ENCODE measurements around the gene SLC18B1.

Gene SLC18B1

DNA sequence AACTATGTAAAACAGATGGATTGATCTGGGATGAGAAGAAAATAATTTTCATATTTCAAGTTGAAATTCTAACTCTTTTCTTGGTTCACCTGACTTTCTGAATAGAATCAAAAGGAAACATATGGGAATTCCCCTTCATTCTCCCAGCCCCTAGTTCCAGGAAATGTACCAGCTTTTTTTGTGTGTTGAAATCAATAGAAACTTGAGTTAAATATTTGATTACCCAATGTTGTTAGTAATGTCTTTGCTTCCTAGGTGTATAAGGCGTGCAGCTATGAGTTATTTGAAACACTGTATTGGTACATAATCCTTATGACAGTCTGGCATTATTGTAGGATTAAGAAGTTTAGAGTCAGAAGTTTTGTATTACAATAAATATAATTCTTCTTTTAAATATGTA, 62.2 kb downstream of the SLC18B1 start:
- no peak for DNase-seq

DNA sequence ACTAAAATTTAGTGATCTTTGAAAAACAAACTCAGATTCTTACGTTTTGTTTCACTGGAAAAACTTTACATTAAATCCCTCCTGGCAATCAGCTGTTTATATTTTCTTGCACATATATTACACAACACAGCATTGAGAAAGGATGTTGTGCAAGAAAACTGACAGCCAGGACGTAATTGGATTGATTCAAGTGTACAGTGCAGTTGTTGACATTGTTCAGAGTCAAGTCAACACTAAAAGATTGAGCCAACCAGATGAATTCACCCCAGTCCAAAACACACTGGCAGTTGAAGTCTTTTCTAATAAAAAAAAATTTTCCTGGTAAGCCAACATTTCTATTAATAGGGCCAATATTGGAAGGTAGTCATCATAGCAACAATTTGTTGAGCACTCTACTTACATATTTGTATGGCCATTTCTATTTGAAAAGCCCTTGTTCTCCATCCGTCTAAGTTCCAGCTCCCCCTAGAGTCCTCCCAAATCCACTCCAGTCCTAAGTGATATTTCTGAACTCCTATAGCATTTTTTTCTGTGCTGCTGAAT, 63.7 kb downstream of the SLC18B1 start:
- no peak for DNase-seq

DNA sequence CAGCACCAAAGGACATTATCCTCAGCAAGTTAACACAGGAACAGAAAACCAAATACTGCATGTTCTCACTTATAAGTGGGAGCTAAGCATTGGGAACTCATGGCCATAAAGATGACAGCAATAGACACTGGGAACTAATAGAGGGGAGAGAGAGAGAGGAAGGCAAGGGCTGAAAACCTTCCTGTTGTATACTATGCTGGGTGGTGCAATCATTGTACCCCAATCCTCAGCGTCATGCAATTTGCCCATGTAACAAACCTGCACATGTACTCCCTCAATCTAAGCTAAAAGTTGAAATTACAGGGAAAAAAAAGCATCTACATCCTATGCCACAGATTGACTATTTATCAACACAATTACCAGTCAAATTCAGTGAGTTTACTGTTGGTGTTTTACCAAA, 64.6 kb downstream of the SLC18B1 start:
- DNase-seq, result no peak

DNA sequence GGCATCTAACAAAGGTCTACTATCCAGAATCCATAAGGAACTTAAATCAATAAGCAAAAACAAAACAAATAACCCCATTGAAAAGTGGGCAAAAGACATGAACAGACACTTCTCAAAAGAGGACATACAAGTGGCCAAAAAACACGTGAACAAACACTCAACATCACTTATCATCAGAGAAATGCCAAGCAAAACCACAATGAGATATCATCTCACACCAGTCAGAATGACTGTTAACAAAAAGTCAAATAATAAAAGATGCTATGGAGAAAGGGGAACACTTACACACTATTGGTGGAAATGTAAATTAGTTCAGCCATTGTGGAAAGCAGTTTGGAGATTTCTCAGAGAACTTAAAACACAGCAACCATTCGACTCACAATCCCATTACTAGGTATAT, 65.2 kb downstream of the SLC18B1 start:
- no peak for DNase-seq

DNA sequence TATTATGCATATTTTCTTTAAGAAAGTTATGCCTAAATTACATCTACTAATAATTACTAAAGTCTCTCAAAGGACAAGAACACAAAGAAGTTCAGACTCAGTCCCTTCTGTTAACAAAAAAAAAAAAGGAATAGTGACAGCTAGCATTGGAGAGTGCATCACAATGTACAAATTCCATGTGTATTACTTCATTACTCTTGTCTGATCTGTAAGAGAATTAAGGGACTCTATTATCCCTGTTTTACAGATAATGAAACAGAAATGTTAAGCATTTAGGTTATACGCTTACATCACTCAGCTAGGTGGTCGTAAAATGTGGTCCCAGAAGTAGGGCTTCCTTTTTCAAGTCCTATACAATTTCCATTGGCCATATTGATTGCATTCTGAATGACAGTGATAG, 67.4 kb downstream of the SLC18B1 start:
- DNase-seq, result no peak

DNA sequence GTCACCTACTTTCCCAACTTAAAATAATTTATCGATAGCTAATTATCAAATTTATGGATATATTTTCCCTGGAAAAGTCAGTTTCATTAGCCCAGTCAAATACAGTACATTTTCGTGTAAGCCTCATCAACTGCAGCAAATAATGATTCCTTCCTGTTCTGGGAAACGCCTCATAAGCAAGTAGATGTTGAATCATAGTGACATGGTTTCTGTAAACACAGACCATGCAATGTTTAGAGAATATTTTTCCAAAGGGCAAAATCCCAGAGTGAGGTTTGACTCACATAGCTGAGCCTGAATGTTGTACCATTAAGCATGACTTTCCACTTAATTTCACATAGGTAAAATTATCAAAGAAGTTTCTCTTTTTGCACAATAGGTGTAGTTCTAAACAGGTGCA, 67.9 kb downstream of the SLC18B1 start:
- no peak for DNase-seq

DNA sequence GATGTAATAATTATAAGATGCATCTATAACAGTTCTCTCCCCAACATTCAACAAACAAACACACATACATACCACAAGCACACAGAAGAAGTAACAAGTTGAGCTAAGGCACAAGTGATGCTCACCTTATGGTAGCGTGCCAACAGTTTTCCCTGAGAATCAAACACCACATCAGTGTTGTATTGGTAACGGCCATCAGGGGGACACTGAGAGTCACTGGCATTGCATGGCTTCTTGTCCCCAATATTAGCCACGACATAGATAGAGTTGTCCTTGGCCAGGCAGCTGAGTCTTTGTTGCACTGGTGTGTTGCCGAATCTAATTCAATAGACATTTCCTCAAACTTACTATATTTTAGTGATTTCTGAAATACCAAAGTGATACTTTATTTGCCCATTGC, 69.8 kb downstream of the SLC18B1 start:
- DNase-seq, result no peak

DNA sequence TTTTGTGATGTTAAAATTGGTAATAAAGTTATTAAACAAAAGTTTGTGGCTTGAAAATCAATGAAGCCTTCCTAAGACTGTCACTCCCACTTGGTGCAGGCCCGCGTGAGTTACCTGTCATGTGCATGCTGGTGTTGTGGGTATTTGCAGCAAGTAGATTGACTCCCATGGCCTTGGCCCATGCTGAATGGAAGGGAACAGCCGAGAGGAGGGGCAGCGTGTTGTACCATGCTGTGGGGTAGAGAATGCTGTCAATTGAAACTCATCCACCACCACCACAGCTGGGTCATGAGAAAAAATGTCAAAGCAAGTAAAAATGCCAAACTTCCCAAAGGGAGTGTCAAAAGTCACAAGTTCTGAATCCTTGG, 71.8 kb downstream of the SLC18B1 start:
- DNase-seq, result no peak

DNA sequence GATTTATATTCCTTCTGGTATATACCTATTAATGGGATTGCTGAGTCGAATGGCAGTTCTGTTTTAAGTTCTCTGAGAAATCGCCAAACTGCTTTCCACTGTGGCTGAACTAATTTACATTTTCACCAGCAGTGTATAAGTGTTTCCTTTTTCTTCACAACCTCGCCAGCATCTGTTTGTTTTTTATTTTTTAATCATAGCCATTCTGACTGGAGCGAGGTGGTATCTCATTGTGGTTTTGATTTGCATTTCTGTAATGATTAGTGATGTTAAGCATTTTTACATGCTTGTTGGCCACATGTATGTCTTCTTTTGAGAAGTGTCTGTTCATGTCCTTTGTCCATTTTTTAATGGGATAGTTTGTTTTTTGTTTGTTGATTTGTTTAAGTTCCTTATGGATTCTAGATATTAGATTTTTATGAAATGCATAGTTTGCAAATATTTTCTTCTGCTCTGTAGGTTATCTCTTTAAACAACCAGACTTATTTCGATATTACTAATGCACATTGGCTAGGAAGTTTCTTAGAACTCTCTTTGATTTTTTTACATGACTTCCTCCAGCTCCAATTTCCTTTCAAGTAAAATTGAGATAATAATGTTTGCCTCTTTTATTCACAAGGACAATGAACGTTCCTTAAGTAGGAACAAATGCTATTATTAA, 72.4 kb downstream of the SLC18B1 start:
- no peak for DNase-seq

DNA sequence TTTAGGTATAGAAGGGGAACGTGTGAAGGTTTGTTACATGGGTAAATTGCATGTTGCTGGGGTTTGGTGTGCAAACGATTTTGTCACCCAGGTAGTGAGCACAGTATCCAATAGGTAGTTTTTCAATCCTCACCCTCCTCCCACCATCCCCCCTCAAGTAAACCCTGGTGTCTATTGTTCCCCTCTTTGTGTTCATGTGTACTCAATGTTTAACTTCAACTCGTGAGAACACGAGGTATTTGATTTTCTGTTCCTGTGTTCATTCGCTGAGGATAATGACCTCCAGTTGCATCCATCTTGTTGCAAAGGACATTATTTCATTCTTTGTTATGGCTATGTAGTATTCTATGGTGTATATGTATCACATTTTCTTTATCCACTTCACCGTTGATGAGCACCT, 73.0 kb downstream of the SLC18B1 start:
- no peak for DNase-seq

DNA sequence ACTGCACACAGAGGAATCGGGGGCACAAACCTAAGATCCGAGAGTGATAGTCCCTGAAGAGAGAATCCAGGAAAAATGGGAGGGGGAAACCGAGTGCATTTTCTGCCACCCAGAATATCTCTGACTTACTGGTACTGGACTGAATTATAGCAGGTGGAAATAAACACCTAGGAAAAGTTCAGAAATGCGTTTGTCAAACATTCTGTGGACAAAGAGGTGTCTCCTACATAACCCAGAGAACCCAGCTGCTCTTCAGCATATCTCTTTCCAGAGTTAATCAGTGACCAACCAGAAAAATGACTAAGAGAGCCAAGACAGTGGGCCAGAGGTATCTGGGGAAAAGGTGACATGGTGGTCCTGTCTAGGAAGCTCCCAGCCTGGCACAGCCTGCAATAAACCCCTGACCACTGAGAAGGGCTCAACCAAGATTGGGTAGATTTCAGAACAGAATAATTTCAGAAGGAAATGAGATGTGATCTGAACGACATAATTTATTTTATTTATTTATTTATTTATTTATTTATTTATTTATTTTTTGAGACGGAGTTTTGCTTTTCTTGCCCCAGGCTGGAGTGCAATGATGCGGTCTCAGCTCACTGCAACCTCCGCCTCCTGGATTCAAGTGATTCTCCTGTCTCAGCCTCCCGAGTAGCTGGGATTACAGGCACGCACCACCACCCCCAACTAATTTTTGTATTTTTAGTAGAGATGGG, 78.5 kb downstream of the SLC18B1 start:
- DNase-seq, result no peak
